HG03045 (cell line): ENCODE measurements around the gene FARP1.

Experiments
- ATAC-seq: cut with Tn5 transposase; IDR thresholded peaks from one replicate; pipeline ENCODE4 v1.9.1; 2021; ENCODE audit warnings: mild to moderate bottlenecking, moderate library complexity; ENCODE audit not compliant: unreplicated experiment

FARP1 gene

DNA sequence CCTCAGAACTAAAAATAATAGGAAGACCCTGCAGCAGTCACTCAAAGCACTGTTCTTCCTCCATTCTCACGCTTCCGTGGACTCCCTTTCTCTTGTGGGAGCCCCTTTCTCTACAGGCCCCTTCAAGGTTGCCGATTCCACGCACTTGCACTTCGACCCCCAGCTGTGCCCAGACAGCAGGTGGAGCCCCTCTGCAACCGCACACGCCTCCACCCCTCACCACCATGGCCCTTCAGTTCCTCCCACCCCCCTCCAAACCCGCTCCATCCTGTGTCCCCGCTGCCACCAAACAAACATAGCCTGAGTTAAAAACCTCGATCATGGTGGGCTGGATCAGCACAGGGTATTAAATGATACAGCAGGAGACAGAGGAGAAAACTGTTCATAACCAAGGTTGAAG is 331.4 kb downstream of the FARP1 start:
- ATAC-seq: no peak

DNA sequence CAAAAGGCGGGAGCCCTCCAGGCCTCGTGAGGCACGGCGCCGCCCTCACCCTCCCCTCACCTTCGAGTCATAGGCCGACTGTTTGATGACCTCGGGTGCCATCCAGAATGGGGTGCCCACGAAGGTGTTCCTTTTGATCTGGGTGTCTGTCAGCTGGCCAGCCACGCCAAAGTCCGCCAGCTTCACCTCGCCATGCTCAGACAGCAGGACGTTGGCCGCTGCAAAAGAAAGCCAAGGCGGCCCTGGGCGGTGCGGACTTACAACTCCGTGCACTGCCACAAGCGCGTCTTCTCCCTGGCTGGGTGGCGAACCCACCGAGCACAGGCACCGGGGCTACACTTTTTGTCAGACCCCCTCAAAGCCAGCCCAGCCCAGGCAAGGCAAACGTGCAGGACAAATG is 331.9 kb downstream of the FARP1 start:
- no peak for ATAC-seq

DNA sequence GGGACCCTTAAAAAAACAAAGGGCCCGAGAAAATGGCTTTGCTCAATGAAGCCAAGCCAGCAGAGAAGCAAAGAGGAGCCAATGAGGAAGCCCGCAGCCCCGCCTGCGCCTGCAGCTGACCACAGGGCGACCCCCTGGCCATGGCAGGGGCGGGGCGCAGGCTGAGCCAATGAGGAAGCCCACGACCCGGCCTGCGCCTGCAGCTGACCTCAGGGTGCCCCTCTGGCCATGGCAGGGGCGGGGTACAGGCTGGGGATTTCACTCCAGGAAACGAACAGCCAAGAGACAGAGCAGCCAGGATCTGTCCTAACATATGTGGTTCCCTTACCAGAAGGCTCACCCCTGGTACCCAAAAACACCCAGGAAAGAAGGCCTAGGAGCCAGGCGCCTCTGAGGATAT is 332.6 kb downstream of the FARP1 start:
- ATAC-seq: no peak

- peak; percentile 24 for ATAC-seq
Observed at GRCh38 chr13:98476106-98476505, 333.2 kb downstream of the FARP1 start.

DNA sequence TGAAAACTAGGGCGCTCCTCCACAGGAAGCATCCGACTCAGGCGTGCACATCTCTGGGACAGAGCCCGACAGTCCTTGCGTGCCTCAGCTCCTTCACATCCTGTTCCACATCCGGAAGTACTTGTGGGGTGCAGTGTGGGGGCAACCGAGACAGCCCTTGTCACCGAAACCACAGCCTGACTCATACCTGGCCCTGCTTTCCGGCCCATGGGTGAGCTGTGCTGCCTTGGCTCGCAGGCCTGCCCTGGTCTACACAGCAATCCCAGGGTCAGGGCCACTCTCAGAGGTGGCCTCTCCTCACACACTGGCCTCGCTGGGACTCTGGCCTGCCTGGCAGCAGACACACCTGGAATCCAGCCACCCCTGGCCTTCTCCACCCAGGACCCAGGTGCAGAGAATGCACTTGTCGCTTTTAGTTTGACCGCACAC is 333.7 kb downstream of the FARP1 start:
- ATAC-seq: peak; percentile 96

- ATAC-seq: peak; percentile 37
Observed at GRCh38 chr13:98478189-98479129, 335.6 kb downstream of the FARP1 start.

DNA sequence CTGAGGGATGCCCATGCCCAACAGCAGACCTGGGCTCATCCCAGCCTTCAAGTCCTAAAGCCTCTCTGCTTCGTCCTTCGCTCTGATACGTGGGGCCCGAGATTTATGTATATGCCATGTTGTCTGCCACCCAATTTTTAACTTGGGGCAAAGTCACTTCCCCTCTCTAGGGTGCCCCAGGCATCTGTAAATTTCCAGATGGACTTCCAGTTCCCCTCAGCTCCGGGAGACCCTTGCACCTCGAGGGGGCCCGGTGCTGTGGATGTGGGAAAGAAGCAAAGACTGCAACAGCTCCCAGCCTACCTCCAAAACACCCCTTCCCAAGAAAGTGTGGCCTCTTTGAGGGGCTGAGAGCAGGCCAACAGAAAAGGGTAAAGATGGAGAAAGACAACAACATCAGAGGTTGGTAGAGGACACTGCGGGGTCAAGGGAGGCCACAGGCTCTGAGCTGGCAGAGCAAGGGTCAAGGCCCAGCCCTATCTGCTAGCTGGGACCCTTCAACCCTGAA is 336.7 kb downstream of the FARP1 start:
- ATAC-seq: no peak

DNA sequence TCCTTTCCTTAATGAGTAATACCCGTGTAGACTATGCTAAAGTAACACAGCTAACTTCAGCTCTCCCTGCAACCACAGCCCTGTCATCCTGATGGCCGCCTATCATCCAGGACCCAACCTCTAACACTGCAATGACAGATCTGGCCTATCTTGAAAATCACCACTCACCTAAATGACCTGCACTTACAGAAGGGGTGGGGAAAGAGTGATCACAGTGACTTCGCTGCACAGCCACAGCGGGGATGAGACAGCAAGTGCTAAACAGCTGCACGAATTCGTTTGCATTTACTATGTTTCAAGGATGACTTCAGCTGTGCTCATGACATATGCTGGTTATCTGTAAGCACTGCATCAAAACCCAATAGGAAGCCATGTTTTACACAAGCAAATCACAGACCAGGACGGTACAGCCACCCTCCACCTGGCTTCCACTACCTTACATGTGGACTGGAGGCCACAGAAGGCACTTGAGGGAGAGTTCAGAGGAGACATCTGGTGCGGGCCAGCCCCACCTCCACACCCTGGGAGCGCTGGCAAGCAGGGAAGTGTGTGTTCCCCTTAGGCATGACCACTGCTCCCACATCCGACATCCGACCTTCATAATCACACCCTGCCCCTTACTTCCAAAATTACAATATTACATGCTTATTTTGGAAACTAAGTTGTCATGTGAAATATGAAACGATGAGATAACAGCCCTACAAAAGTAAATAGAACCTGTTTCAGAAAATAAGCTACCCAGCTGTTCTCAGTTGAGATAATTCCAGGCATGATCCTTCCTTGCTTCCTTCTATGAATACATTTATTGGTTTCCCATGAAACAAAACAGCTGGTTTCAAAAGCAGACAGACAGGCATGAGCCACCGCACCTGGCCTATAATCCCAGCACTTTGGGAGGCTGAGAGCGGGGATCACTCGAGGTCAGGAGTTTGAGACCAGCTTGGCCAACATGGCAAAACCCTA is 338.3 kb downstream of the FARP1 start:
- ATAC-seq: no peak

DNA sequence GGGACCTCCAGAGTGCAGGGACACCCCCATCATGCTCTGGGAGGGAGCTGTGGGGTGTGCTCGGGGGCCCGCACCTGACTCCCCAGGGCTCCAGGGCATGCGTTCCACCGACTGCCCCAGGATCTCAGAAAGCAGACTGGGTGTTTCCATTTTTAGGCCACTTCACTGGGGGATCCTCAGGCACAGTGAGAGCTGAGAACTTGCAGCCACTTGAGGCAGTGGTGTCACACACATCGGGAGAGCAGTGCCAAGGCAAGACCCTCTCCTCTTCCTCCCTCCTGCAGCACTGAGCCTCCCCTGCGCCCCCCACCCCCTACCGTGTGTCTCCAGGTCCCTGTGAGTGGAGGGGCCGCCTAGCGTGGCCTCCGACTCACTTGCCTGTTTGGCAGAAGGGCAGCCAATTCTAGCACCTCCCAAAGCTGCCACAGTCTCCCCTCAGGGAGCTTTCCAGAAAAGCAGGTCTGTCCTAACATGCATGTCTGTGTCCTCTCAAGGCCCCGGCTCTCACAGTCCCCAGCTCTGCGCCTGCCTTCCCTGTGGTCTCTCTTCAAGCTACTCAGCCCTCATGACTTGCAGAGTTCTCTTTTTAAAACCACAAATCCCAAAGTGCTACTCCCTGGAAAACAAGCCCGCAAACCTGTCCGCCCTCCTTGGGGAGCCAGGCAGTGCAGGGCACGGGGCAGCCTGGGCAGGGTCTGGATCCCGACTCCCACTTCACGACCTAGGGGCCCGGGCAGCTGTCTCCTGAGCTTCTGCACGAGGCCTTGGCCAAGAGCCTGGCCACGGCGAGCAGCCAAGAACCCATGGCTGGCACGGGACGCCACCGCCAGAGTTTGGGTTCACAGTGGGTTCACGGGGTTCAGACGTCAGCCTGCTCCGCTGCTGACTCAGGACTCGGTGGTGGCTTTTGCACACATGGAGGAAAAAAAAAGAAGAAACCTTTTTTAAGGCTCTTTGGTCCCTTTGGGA is 339.9 kb downstream of the FARP1 start:
- no peak for ATAC-seq

DNA sequence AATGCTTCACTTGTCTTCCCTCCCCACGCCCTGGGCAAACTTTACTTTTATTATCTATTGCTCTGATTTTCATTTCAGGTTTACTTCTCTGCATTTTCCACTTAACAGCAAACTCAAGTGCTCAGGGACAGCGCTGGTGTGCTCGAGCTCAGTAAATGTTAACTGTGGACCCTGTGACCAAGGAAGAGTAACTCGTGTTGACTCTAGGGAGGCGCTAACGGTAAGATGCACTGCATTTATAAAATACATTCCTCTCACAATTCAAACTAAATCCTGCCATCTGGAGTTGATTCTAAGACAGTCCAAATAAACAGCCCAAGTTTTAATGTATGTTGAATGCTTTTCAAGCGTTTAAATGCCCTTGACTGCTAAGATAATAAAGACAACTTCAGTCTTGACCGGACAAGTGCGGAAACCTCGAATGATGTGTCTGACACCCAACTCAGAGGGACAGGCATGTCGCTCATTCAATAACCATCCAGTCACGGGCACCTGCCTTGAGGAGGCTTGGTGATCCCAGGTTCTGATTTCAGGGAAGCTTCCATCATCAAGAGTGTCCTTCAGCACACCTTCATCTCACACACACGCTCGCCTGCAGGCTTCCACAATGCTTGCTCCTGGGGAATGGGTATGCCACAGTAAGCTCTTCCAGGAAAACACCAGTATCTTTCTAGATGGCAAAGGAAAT is 340.9 kb downstream of the FARP1 start:
- ATAC-seq: no peak

- ATAC-seq: no peak
Observed at GRCh38 chr13:98484289-98485219, 341.7 kb downstream of the FARP1 start.

DNA sequence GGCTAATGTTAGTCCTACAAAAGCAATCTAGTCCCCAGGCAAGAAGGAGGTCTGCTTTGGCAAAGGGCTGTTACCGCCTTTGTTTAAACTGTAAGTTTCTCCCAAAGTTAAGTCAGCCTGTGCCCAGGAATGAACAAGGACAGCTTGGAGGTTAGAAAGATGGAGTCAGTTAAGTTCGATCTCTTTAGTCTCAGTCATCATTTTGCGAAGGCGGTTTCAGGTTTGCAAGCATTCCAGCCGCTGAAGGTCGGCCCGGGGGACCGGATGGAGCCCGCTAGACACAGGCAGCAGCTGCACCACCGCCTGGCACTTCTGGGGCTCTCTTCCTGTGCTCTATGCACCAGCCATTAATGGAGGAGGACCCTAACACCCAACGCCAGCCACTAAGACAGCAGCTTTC is 342.7 kb downstream of the FARP1 start:
- no peak for ATAC-seq

DNA sequence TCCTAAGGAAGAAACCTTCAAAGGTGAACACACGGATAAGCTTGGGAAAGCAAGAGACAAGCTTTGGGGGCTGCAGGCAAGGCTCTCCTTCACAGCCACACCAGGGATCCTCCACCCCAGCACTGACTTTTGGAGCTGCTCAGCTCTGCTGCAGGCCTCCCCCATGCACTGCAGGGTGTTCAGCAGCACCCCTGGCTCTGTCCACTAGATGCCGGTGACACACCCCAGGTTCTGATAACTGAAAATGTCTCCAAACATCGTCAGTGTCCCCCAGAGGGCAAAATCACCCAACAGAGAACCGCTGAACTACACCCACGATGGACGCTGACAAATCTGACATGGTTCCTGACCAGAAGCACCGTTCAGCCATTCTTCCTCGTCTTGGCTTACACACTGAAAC is 343.5 kb downstream of the FARP1 start:
- no peak for ATAC-seq

- ATAC-seq: no peak
Observed at GRCh38 chr13:98487016-98487415, 344.1 kb downstream of the FARP1 start.

- no peak for ATAC-seq
Observed at GRCh38 chr13:98487522-98487921, 344.6 kb downstream of the FARP1 start.

DNA sequence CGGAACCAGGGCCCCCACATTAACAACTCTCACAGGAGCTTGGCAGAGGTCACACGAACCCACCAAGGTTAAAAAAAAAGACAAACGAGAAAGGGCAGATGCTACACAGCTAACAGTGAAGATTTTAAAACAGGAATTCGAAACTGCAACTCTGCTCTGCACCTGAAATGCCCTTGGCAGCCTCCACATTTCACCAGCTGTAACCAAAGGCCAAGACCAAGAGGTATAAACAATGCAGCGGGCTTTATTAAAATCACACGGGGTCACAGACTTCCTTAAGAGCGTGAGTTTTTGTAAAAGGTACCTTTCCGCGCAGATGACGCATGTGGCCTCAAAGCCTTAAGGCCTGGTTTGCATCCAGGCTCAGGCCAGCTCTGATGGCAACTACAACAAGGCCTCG is 345.8 kb downstream of the FARP1 start:
- ATAC-seq: peak; percentile 49

DNA sequence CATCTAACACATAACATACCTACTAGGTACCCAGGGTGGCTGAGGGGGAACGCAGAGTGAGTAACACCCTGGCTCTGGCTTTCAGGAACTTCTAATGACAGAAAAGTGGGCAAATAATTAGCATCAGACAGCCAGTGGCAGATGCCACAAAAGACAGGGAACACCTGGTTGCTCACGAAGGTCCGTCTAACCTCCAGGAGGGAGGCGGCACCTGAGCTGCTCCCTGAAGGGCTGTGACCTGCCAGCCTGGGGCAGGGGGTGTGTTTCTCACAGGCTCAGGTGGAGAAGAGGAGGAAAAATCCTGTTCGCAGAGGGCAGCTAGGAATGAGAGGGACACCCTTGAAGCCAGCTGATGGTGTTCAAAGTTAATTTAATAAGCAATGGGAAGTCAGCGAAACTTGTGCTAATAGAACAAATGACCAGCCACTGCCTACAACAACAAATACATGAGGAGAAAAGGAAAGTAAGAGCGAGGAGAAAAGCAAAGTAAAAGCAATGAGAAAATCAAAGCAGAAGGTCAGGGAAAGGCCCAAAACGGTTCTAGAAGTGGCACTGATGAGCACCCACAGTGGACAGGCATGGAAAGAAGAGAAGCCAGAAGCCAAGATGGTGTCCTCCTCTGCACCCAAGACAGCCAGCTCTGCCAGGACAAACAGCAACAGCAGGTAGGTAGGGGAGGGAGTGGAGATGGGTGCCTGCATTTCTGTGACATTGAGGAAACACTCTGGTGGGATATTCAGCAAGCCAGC is 346.7 kb downstream of the FARP1 start:
- no peak for ATAC-seq
